Tibial artery (tissue), 4 donors: ENCODE data around the gene RAD51B.

Experiments used
- DNase-seq, 2 donors: peaks; one replicate each; pipeline ENCODE4 v3.0.0-alpha.2; 2019
- H3K27ac ChIP-seq, 2 donors: fragments of 200-600 bp; sonication (generic) in 1 of 2; 1 replicate in 1 of 2; 2 replicates in 1 of 2; pipeline ENCODE4 v1.5.1; 2018 to 2019; ENCODE audit warnings: mild to moderate bottlenecking in 1 of 2
- H3K27me3 ChIP-seq, 2 donors: fragments of 200-600 bp; sonication (generic) in 1 of 2; one replicate each; pipeline versions ENCODE4 v1.5.1 to v1.6.0; 2016 to 2019
- H3K36me3 ChIP-seq, 3 donors: fragments of 200-600 bp; sonication (generic) in 2 of 3; one replicate each; pipeline ENCODE4 v1.5.1; 2016 to 2019; ENCODE audit warnings: mild to moderate bottlenecking in 2 of 3
- H3K4me1 ChIP-seq, 4 donors: fragments of 200-600 bp; sonication (generic) in 2 of 4; 1 replicate in 3 of 4; 2 replicates in 1 of 4; pipeline ENCODE4 v1.5.1; 2016 to 2019
- H3K4me3 ChIP-seq, 2 donors: fragments of 200-600 bp; sonication (generic) in 1 of 2; 1 replicate in 1 of 2; 2 replicates in 1 of 2; pipeline ENCODE4 v1.5.1; 2018 to 2019; ENCODE audit warnings: mild to moderate bottlenecking in 2 of 2
- H3K9me3 ChIP-seq, 3 donors: fragments of 200-600 bp; sonication (generic) in 1 of 3; one replicate each; pipeline ENCODE4 v1.5.1; 2016 to 2019
- intact Hi-C: fragments of 100-400 bp; cut with DNase I; formaldehyde crosslinking; loops from one replicate; pipeline ENCODE4 v1.15.0; 2023; ENCODE audit warnings: low total_unique reads
- TF ChIP-seq, protein P1 (sequence below), 2 experiments: fragments of 200-600 bp in 1 of 2; fragments of 450-650 bp in 1 of 2; IDR thresholded peaks; one replicate each; pipeline ENCODE4 v1.5.1; 2017 to 2019; ENCODE audit warnings: antibody characterized with exemption in 2 of 2, mild to moderate bottlenecking in 1 of 2, moderate library complexity in 1 of 2

The RAD51B gene

DNA sequence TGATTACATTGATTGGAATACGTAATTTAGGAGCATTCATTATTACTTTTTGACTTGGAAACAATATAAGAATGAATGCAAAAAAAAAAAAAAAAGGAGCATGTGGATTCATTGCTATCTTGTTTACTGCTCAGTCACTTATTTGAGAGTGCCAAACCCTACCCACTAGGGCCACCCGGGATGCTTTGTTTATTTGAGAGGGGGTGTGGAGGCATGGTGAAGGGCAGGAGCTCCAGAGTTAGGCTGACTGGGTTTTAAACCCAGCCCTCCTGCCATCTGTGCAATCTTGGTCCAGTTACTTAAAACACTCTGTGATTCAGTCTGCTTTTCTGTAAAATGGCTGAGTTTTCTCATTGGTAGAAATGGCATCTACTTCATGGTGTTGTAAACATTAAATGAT is 195.2 kb downstream of the RAD51B start:
- peaks cover 0 to 40% (median 21%) of the 10 kb centered on the region in 4 donors for H3K4me1 ChIP-seq
- H3K4me3 ChIP-seq: no peak overlapping the region
- intact Hi-C loops: no loop called here
- TF ChIP-seq, protein P1, sequence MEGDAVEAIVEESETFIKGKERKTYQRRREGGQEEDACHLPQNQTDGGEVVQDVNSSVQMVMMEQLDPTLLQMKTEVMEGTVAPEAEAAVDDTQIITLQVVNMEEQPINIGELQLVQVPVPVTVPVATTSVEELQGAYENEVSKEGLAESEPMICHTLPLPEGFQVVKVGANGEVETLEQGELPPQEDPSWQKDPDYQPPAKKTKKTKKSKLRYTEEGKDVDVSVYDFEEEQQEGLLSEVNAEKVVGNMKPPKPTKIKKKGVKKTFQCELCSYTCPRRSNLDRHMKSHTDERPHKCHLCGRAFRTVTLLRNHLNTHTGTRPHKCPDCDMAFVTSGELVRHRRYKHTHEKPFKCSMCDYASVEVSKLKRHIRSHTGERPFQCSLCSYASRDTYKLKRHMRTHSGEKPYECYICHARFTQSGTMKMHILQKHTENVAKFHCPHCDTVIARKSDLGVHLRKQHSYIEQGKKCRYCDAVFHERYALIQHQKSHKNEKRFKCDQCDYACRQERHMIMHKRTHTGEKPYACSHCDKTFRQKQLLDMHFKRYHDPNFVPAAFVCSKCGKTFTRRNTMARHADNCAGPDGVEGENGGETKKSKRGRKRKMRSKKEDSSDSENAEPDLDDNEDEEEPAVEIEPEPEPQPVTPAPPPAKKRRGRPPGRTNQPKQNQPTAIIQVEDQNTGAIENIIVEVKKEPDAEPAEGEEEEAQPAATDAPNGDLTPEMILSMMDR (IDR thresholded peaks at IDR 0.05): no peak
- DNase-seq: no peak
- no peaks in the 10 kb centered on the region for H3K27me3 ChIP-seq
- no peaks in the 10 kb centered on the region for H3K9me3 ChIP-seq
- no peaks in the 10 kb centered on the region for H3K36me3 ChIP-seq
- H3K27ac ChIP-seq: no peak overlapping the region

DNA sequence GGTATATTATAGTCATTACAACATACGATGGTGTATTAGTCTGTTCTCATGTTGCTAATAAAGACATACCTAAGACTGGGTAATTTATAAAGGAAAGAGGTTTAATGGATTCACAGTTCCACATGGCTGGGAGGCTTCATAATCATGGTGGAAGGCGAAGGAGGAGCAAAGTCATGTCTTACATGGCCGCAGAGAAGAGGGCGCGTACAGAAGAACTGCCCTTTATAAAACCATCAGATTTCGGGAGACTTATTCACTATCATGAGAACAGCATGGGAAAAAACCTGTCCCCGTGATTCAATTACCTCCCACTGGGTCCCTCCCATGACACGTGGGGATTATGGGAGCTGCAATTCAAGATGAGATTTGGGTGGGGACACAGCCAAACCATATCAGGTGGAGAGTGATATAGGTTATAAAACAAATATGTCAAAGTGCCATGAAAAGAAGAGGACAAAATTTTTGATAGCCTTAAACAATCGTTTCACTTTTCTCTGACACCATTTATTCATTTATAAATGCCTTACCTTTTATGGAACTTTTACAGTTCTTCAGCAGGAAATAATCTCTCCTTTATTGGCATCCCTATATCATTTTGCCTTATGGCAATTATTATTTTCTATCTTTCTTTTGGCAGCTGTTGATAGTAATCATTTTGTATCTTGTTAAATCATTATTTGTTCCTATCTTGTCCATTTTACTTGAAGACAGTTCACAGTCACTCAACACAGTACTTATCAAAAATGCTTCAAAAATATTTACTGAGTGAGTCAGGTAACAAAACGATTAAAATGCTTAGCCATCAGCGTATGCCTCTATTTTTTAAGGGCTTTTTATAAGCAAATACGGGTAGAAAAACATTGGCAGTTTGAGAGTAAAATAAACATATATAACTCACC is 196.0 kb downstream of the RAD51B start:
- no peaks in the 10 kb centered on the region for H3K27me3 ChIP-seq

DNA sequence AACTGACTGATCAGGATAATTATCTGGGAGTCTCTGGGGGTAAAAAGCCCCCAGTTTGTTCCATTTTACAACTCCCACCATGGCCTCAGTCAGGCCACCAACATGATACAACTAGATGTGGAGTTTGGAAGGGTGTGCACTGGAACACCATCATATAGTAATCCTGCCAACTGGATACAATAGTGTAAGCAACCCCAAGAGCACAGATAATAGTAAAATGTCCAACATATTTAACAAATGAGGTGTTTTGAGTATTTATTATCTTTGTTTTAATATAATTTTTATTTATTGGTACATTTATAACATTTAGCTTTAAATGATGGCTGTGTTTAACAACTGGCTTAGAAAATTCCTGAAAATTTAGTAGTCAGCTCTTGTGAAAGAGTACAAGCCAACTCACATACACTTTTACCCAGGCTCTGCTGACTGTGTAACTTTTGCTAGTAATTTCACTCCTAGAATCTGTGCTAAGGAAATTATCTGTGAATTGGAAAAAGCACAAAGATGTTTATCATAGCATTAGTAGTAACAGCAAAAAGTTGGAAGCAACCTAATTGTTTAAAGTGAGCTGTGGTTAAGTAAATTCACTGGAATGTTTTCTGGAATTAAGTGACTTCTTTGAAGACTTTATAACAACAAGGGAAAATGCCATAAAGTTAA is 196.8 kb downstream of the RAD51B start:
- intact Hi-C loops: no loop called here

More for the DNA sequence above, 196.0 kb downstream of the RAD51B start:
- no peak for DNase-seq
- Histone ChIP-seq H3K36me3 (no peaks in the 10 kb centered on the region), H3K4me3 (no peak overlapping the region), H3K4me1 (peaks cover 0 to 39% (median 22%) of the 10 kb centered on the region in 4 donors), H3K9me3 (no peaks in the 10 kb centered on the region), H3K27ac (no peak overlapping the region)
- TF ChIP-seq, protein P1 (IDR thresholded peaks at IDR 0.05): no peak
- intact Hi-C loops: no loop called here

DNA sequence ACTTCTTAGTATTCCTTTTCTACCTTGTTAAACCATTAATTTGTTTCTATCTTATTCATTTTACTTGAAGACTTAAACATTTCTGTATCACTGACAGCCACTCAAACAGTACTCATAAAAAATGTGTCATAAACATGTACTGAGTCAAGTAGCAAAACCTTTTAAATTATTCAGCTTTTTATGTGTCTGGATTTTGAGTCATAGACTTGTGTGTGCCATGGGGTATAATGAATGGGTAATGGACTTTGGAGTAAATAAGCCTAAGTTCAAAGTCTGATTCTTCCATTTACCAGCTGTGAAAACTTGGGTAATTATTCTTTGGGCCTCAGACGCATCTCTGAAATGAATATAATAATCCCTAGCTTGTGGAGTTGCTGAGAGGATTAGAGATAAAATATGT is 199.0 kb downstream of the RAD51B start:
- DNase-seq: no peak
- TF ChIP-seq, protein P1 (IDR thresholded peaks at IDR 0.05): no peak
- intact Hi-C loops: no loop called here
- Histone ChIP-seq H3K27me3 (no peaks in the 10 kb centered on the region), H3K27ac (no peak overlapping the region), H3K9me3 (peaks cover 0 to 6% (median 0%) of the 10 kb centered on the region in 3 donors), H3K4me3 (no peak overlapping the region), H3K36me3 (no peaks in the 10 kb centered on the region), H3K4me1 (peaks cover 0 to 17% (median 4%) of the 10 kb centered on the region in 4 donors)

More for the DNA sequence above, 196.8 kb downstream of the RAD51B start:
- Histone ChIP-seq H3K4me3 (no peak overlapping the region), H3K27me3 (no peaks in the 10 kb centered on the region), H3K36me3 (no peaks in the 10 kb centered on the region), H3K9me3 (no peaks in the 10 kb centered on the region), H3K27ac (no peak overlapping the region), H3K4me1 (peaks cover 0 to 37% (median 19%) of the 10 kb centered on the region in 4 donors)
- no peak for DNase-seq
- TF ChIP-seq, protein P1 (IDR thresholded peaks at IDR 0.05): no peak

DNA sequence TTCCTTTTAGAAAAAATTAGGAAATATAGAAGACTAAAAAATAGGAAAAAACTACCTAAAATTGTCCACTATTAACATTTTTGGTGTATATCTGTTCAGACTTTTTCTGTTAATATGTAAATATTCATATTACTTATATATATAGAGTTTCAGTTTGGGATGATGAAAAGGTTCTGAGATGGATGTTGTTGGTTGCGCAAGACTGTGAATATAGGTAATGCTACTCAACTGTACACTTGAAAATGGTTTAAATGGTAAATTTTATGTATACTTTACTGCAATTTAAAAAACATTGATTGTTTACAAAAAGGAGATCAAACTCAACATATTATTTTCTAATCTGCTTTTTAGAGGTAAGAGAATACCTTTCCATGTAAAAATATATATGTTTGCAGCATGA is 200.9 kb downstream of the RAD51B start:
- TF ChIP-seq, protein P1 (IDR thresholded peaks at IDR 0.05): no peak
- peak overlapping the region; percentile 11 to 31 for H3K27ac ChIP-seq
- no peaks in the 10 kb centered on the region for H3K27me3 ChIP-seq
- intact Hi-C loops: no loop called here
- H3K4me1 ChIP-seq: peaks cover 0 to 17% (median 4%) of the 10 kb centered on the region in 4 donors
- DNase-seq: no peak
- H3K36me3 ChIP-seq: no peaks in the 10 kb centered on the region
- no peak overlapping the region for H3K4me3 ChIP-seq
- peaks cover 0 to 7% (median 0%) of the 10 kb centered on the region in 3 donors for H3K9me3 ChIP-seq
